ENCODE data around the gene PPP2R2C. TPM values are rescaled to one million over a fixed set of nuclear protein-coding genes. Genes with fewer than 3 reads are reported as not detected.
A peak's percentile ranks its signal among the peaks of the same experiment; 100 is the strongest.

Gene PPP2R2C
- total RNA-seq, 1 donor from 2014 or later: 0.34 TPM

- no peak for DNase-seq
Observed at GRCh38 chr4:6299875-6300274, 172.5 kb downstream of the PPP2R2C start.

DNA sequence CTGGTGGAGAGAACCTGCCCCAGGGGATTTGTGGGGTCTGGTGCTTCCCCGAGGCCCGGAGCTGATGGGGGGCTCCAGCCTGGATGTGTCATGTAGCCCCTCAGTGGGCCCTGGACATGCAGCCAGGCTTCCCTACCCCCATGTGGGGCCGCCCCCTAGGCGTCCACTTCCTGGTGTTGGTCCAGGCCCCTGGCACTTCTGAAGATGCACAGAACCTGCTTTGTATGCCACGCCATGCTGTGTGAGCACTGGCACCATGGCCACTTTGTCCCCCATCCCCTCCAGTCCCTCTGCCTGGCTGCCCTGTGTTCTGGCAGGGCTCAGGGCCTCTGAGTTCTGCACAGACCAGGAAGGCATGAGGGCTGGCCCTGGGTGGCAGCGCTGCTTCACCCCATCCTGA lies 173.6 kb downstream of the PPP2R2C start:
- DNase-seq: no peak

GRCh38 chr4:6298035-6298434 lies 174.4 kb downstream of the PPP2R2C start:
- no peak for DNase-seq

DNA sequence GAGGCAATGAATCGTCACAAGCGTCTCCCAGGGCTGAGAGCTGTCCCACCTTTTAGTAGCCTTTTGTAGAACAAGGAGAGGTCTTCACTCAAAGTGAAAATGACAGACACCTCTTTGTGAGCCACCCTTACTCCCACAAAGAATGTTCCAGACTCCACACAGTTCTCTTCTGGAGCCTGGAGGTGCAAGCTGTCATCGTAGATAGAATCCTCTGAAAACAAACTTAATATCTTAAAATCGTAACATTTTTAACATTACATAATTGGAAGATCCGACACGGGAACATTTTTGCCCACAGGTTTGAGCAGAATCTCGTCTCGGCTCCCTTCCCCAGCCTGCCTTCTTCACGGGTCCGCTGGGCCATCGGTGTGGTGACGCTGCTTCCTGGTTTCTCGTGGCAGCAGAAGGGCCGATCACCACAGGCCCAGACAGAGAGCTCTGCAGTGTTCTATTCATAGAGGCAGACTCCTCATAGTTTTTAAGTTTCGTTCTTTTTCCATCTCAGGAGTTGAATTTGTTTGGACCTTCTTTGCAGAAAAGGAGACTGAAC lies 175.1 kb downstream of the PPP2R2C start:
- DNase-seq: no peak

GRCh38 chr4:6296026-6296425 lies 176.4 kb downstream of the PPP2R2C start:
- DNase-seq: no peak

DNA sequence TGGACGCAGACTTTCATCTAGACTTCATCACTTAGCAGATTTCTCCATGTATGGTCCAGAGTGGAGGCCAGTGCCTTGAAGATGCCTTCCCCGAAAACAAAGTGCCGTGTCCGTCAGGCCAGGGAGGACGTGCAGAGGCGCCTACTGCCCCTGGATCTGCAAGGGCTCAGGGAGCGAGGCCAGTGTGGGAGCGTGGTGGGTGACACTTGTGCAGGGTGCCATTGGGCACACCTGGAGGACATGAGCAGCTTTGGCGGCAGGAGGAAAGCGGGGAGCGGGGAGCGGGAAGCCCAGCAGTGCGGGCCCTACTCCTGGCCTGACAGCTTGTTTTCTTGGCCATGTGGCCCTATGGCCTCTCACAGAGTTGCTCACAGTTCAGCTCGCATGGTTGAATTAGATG lies 176.9 kb downstream of the PPP2R2C start:
- DNase-seq: no peak

GRCh38 chr4:6294705-6295421 lies 177.6 kb downstream of the PPP2R2C start:
- DNase-seq: no peak

GRCh38 chr4:6293661-6294060 lies 178.8 kb downstream of the PPP2R2C start:
- DNase-seq: no peak

- no peak for DNase-seq
Observed at GRCh38 chr4:6293097-6293445, 179.3 kb downstream of the PPP2R2C start.

GRCh38 chr4:6292376-6293096 lies 179.9 kb downstream of the PPP2R2C start:
- DNase-seq: no peak

GRCh38 chr4:6291784-6292297 lies 180.6 kb downstream of the PPP2R2C start:
- DNase-seq: peak; percentile 44

DNA sequence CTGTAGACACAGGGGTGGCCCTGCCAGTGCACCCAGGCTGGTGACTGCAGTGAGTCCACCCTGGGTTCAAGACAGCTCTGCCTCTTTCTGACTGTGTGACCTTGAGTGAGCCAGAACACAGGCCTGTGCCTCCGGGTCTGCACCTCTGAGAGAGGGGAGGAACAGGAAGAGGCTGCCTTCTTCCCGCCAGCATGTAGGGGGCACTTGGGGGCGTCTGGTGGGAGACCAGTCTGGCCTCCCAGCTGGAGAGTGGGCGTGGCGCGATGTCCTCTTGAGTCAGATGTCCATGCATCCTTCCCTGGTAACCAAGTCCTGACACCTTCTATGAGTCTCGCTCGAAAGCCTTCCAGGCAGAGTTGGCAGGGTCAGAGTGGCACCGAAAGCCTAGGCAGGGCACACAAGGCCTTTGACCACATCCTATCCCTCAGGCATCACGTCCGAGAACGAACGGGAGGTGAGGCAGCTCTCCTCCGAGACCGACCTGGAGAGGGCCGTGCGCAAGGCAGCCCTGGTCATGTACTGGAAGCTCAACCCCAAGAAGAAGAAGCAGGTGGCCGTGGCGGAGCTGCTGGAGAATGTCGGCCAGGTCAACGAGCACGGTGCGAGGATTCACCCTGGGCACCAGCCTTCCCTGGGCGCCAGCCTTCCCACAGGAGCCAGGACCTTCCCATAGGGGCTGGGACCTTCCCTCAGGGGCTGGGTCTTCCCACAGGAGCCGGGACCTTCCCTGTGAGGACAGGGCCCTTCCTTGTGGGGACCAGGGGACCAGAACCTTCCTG lies 181.5 kb downstream of the PPP2R2C start:
- DNase-seq: no peak

DNA sequence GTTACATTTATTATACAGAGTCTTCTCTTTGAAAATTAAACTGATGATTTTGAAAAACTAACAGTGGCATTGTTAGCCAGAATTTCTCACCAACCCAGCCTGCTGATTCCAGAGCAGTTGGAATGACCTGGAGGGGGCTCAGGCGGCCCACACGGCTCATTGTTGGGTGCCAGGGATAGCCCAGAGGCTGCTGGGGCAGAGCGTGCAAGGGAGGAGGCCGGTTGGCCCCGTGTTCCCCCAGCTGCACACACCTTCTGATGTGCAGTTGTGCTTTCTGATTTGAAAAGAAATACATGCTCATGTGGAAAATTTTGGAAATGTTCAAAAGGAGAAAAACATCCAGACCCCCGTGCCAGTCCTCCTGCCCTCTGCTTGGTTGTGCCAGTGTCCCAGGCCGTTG lies 182.2 kb downstream of the PPP2R2C start:
- DNase-seq: no peak

GRCh38 chr4:6288871-6289270 lies 183.5 kb downstream of the PPP2R2C start:
- no peak for DNase-seq

GRCh38 chr4:6288342-6288741 lies 184.1 kb downstream of the PPP2R2C start:
- DNase-seq: no peak

- no peak for DNase-seq
Observed at GRCh38 chr4:6287017-6287788, 185.2 kb downstream of the PPP2R2C start.

- DNase-seq: peak; percentile 33
Observed at GRCh38 chr4:6283282-6283681, 189.1 kb downstream of the PPP2R2C start.

DNA sequence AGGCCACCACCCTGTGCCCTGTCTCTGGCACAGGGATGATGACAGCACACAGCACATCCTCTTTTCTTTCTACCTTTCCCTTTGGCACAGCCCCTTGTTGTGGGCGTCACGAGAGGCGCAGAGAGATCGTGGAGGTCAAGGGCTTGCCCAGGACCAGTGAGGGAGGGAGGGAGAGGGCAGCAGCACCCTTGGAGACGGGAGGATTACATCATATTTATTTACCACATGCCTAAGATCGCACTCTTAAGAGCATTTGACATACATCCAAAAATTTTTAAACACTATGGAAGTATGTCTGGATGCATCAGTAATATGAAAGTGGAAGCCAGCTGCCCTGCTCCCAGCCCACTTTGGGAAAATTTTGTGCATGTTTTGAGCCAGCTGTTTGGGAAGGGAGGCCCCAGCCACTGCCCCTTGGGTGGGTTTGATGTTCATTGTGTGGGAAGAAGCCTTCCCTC lies 190.1 kb downstream of the PPP2R2C start:
- no peak for DNase-seq

DNA sequence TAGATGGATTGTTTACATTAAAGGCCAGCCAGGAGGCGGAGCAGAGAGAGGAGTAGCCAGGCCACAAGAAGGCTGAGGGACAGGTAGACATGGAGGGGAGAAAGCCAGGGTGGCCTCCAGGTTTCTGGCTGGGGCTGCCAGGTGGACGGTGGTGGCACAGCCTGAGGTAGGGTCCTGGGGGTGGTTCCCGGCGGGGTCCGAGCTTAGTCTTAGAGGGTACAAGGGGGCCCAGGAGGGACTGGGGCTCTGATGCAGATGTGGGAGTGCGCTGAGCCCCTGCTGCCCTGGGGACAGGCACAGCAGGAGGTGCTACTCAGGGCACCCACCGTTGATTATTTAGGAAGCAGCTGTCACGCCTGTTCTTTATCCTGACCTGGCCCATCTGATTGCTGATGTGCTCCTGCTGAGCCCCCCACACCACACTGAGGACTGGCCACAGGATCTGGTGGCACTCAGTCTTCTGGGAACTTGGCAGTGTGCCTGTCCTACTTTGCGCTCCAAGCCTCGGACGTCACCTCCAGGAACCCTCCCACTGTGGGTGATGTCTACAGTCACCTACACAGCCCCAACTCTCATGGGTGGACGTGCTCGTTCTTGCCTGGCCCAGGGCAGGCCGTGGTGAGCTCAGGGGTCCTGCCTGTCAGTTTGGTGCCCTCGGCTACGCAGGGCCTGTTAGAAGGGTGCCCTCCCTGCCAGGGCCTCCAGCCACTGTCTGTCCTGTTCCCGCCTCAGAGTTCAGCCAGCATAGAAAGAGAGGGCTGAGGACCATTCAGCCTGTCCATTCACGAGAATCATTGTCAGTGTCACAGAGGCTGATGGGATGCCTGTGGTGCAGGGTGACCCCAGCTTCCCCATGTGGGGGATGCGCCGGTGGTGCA lies 190.7 kb downstream of the PPP2R2C start:
- DNase-seq: no peak

- no peak for DNase-seq
Observed at GRCh38 chr4:6280365-6280996, 191.9 kb downstream of the PPP2R2C start.

Measured in dermis blood vessel endothelial cell (primary cell).